K562 (cell line): ENCODE measurements around the gene CELA3A. TPM values are rescaled to one million over a fixed set of nuclear protein-coding genes. Genes with fewer than 3 reads are reported as not detected.
A peak's percentile ranks its signal among the peaks of the same experiment; 100 is the strongest.

Experiments used
- CC2D1A ChIP-seq: fragments of 450-650 bp; IDR thresholded peaks from 2 replicates; pipeline ENCODE4 v1.6.1; 2017; ENCODE audit warnings: mild to moderate bottlenecking
- FOXJ2 ChIP-seq: fragments of 200-800 bp; sonication (Bioruptor generic); IDR thresholded peaks from 2 replicates; pipeline ENCODE4 v1.6.1; 2016; ENCODE audit warnings: missing genetic modification characterization, missing compliant biosample characterization
- HIVEP1 ChIP-seq: fragments of 250-450 bp; sonication (Bioruptor Pico); IDR thresholded peaks from 2 replicates; pipeline ENCODE4 v1.4.0; 2020; ENCODE audit warnings: mild to moderate bottlenecking
- HMGN3 ChIP-seq: IDR thresholded peaks from 2 replicates; pipeline ENCODE4 v1.6.1; 2011; ENCODE audit warnings: borderline replicate concordance, low read depth, mild to moderate bottlenecking, mixed read lengths, low read length; ENCODE audit not compliant: insufficient read length; ENCODE audit errors: extremely low read depth
- KAT7 ChIP-seq: sonication (generic); formaldehyde crosslinking; IDR thresholded peaks from 2 replicates; pipeline ENCODE4 v1.8.0; 2022; ENCODE audit warnings: missing genetic modification reagents, mild to moderate bottlenecking, borderline replicate concordance
- LEF1 ChIP-seq: fragments of 450-650 bp; IDR thresholded peaks from 2 replicates; pipeline ENCODE4 v1.6.1; 2016; ENCODE audit warnings: mild to moderate bottlenecking
- MAZ ChIP-seq, 2 experiments: fragments of 450-650 bp in 1 of 2; sonication (generic) in 1 of 2; formaldehyde crosslinking; IDR thresholded peaks in 1 of 2; conservative IDR thresholded peaks in 1 of 2; 2 replicates each; pipeline versions ENCODE4 v1.4.0 to v1.5.0; 2020; ENCODE audit warnings: mild to moderate bottlenecking in 1 of 2, missing genetic modification reagents in 1 of 2
- MBD2 ChIP-seq: sonication (generic); IDR thresholded peaks from 2 replicates; pipeline ENCODE4 v1.6.1; 2016; ENCODE audit warnings: low read depth, borderline replicate concordance
- POLR2H ChIP-seq: IDR thresholded peaks from 2 replicates; pipeline ENCODE4 v1.6.1; 2016; ENCODE audit warnings: missing genetic modification characterization, low read depth, mild to moderate bottlenecking, control low read depth, missing compliant biosample characterization, moderate library complexity
- POLR3A ChIP-seq: IDR thresholded peaks from 2 replicates; pipeline ENCODE4 v1.6.1; 2011; ENCODE audit warnings: borderline replicate concordance, mild to moderate bottlenecking, moderate library complexity; ENCODE audit not compliant: insufficient read length, insufficient read depth; ENCODE audit errors: extremely low read depth
- TCF7L2 ChIP-seq: fragments of 150-350 bp; IDR thresholded peaks from 2 replicates; pipeline ENCODE4 v1.6.1; 2016; ENCODE audit warnings: low read depth, mild to moderate bottlenecking, low read length, moderate library complexity
- TOE1 ChIP-seq, 2 experiments: fragments of 450-650 bp in 1 of 2; sonication (generic) in 1 of 2; formaldehyde crosslinking in 1 of 2; IDR thresholded peaks; 2 replicates each; pipeline versions ENCODE4 v1.7.1 to v1.8.0; 2016 to 2022; ENCODE audit warnings: borderline replicate concordance in 2 of 2, mild to moderate bottlenecking in 2 of 2, antibody characterized with exemption in 1 of 2, inconsistent platforms in 1 of 2, low read depth in 1 of 2, missing genetic modification reagents in 1 of 2, moderate library complexity in 1 of 2
- ZBTB11 ChIP-seq, 3 experiments: fragments of 200-800 bp in 1 of 3; fragments of 250-450 bp in 1 of 3; fragments of 450-650 bp in 1 of 3; sonication (Bioruptor Pico) in 1 of 3; sonication (Bioruptor generic) in 1 of 3; formaldehyde crosslinking in 1 of 3; IDR thresholded peaks; 2 replicates each; pipeline versions ENCODE4 v1.6.1 to v1.8.0; 2016 to 2022; ENCODE audit warnings: mild to moderate bottlenecking in 2 of 3, missing genetic modification characterization in 2 of 3, missing compliant biosample characterization in 1 of 3, moderate library complexity in 1 of 3
- polyA plus RNA-seq, 8 experiments: library from polyadenylated mRNA; depleted of rRNA in 4 of 8; stranded (reverse) in 5 of 8; unstranded in 3 of 8; fragments of >200 nt; fragmentation: Nextera tagmentation in 2 of 8; fragmentation: Illumina TruSeq in 1 of 8; extraction: Ambion mirVana in 2 of 8; extraction: Trizol in 1 of 8; gene quantifications; 2 replicates each; pipeline versions ENCODE4 v1.2.1 to v1.2.3, GENCODE V29; 2011 to 2014; ENCODE audit warnings: inconsistent platforms in 1 of 8, missing spikeins in 1 of 8
- total RNA-seq, 7 experiments: library from RNA; depleted of rRNA in 6 of 7; stranded (reverse); fragments of >200 nt in 6 of 7; fragmentation: Illumina TruSeq in 2 of 7; extraction: Trizol in 2 of 7; gene quantifications; 2 replicates each; pipeline versions ENCODE4 v1.2.1 to v1.2.3, GENCODE V29; 2011 to 2021; ENCODE audit warnings: low replicate concordance in 1 of 7
- TF ChIP-seq, protein P1 (sequence below): fragments of 200-800 bp; sonication (Bioruptor generic); IDR thresholded peaks from 2 replicates; pipeline ENCODE4 v1.6.1; 2016; ENCODE audit warnings: missing genetic modification characterization, missing compliant biosample characterization
- TF ChIP-seq, protein P2 (sequence below): fragments of 250-450 bp; sonication (Bioruptor Pico); IDR thresholded peaks from 2 replicates; pipeline ENCODE4 v1.9.0; 2021; ENCODE audit warnings: mild to moderate bottlenecking

Gene CELA3A
- total and polyA plus RNA-seq, 9 of the 15 experiments (the other 6 are each of a cell fraction or from before 2014, with no cell fraction given) = 5.4 TPM; not detected in 8

- TF ChIP-seq ZBTB11 (CRISPR knock-in tag; IDR thresholded peaks at IDR 0.05) = peak in 1 of 3 experiments; percentile 85; a peak in 2 of 6 replicates
- TF ChIP-seq, protein P1, sequence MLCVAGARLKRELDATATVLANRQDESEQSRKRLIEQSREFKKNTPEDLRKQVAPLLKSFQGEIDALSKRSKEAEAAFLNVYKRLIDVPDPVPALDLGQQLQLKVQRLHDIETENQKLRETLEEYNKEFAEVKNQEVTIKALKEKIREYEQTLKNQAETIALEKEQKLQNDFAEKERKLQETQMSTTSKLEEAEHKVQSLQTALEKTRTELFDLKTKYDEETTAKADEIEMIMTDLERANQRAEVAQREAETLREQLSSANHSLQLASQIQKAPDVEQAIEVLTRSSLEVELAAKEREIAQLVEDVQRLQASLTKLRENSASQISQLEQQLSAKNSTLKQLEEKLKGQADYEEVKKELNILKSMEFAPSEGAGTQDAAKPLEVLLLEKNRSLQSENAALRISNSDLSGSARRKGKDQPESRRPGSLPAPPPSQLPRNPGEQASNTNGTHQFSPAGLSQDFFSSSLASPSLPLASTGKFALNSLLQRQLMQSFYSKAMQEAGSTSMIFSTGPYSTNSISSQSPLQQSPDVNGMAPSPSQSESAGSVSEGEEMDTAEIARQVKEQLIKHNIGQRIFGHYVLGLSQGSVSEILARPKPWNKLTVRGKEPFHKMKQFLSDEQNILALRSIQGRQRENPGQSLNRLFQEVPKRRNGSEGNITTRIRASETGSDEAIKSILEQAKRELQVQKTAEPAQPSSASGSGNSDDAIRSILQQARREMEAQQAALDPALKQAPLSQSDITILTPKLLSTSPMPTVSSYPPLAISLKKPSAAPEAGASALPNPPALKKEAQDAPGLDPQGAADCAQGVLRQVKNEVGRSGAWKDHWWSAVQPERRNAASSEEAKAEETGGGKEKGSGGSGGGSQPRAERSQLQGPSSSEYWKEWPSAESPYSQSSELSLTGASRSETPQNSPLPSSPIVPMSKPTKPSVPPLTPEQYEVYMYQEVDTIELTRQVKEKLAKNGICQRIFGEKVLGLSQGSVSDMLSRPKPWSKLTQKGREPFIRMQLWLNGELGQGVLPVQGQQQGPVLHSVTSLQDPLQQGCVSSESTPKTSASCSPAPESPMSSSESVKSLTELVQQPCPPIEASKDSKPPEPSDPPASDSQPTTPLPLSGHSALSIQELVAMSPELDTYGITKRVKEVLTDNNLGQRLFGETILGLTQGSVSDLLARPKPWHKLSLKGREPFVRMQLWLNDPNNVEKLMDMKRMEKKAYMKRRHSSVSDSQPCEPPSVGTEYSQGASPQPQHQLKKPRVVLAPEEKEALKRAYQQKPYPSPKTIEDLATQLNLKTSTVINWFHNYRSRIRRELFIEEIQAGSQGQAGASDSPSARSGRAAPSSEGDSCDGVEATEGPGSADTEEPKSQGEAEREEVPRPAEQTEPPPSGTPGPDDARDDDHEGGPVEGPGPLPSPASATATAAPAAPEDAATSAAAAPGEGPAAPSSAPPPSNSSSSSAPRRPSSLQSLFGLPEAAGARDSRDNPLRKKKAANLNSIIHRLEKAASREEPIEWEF = no peak
- 0 out of 2 replicates have a peak, but pooled peaks have one; percentile 14 for TF ChIP-seq CC2D1A
- TF ChIP-seq POLR3A = no peak
- TF ChIP-seq HMGN3 = no peak
- TF ChIP-seq TCF7L2 = no peak
- TF ChIP-seq POLR2H (tag) = no peak
- TF ChIP-seq HIVEP1 (CRISPR knock-in tag) = no peak
- no peak for TF ChIP-seq MBD2
- TF ChIP-seq LEF1 = peak; percentile 65; the same call in 1 of the 2 replicates
- TF ChIP-seq KAT7 (CRISPR knock-in tag) = peak; percentile 19; the same call in 1 of the 2 replicates
- peak; percentile 46; the same call in 1 of the 2 replicates for TF ChIP-seq FOXJ2
- TF ChIP-seq, protein P2, sequence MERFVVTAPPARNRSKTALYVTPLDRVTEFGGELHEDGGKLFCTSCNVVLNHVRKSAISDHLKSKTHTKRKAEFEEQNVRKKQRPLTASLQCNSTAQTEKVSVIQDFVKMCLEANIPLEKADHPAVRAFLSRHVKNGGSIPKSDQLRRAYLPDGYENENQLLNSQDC (CRISPR knock-in tag) = 0 out of 2 replicates have a peak, but pooled peaks have one; percentile 11
- peak; percentile 40; the same call in 1 of the 2 replicates for TF ChIP-seq TOE1 (IDR thresholded peaks at IDR 0.05; ENCODE audit: borderline replicate concordance)
- TF ChIP-seq TOE1 (CRISPR knock-in tag; IDR thresholded peaks at IDR 0.05; ENCODE audit: borderline replicate concordance, low read depth) = no peak
- TF ChIP-seq MAZ (CRISPR knock-in tag; conservative IDR thresholded peaks at IDR 0.05 in 1 of 2, IDR thresholded peaks at IDR 0.05 in 1 of 2) = no peak
Observed at GRCh38 chr1:22024485-22025367, 23.3 kb downstream of the CELA3A start (continued).
